Endothelial cell of umbilical vein (primary cell): ENCODE measurements around the gene OR52D1. TPM values are rescaled to one million over a fixed set of nuclear protein-coding genes. Genes with fewer than 3 reads are reported as not detected.

Source experiments
- BruUV-seq: library from RNA; stranded (reverse); fragments of 400-500 nt; replicated peaks from 2 replicates; lab custom pipeline; 2021; lab: Mats Ljungman, UMichigan
- CTCF ChIA-PET: fragments of 300-600, 350-600 bp; sonication (Branson Sonifier 250); formaldehyde crosslinking; loops from one replicate; lab custom pipeline; 2021; ENCODE audit warnings: antibody characterized with exemption, inconsistent platforms; lab: Charles Lee
- POLR2A ChIA-PET: fragments of 300-600, 350-600 bp; sonication (Branson Sonifier 250); formaldehyde crosslinking; loops from one replicate; lab custom pipeline; 2021; ENCODE audit warnings: antibody characterized with exemption, inconsistent platforms; lab: Charles Lee
- DNase-seq: peaks from one replicate; pipeline ENCODE4 v3.0.0-alpha.2; 2011; ENCODE audit warnings: low read depth, low spot score
- FAIRE-seq: peaks from 2 replicates; lab custom pipeline; 2011; peaks lifted over from hg19 to GRCh38; lab: Jason Lieb, UNC
- H2AFZ ChIP-seq: 2 replicates; pipeline ENCODE4 v1.6.0; 2012; ENCODE audit warnings: low read depth, low read length, control low read depth, inconsistent platforms
- H3K27ac ChIP-seq: 2 replicates; pipeline ENCODE4 v1.5.1; 2011; ENCODE audit warnings: low read depth, mild to moderate bottlenecking, control low read depth, low read length, moderate library complexity; ENCODE audit not compliant: insufficient read depth
- H3K27me3 ChIP-seq, 2 experiments: 2 replicates each; pipeline versions ENCODE4 v1.6.0 to v1.6.1; 2011; ENCODE audit warnings: low read length in 2 of 2, mixed read lengths in 1 of 2; ENCODE audit not compliant: control insufficient read depth in 2 of 2, insufficient read depth in 2 of 2
- H3K36me3 ChIP-seq, 2 experiments: 2 replicates in 1 of 2; 3 replicates in 1 of 2; pipeline ENCODE4 v1.5.1; 2011; ENCODE audit warnings: low read length in 2 of 2, mild to moderate bottlenecking in 1 of 2, moderate library complexity in 1 of 2; ENCODE audit not compliant: control insufficient read depth in 2 of 2, insufficient read depth in 2 of 2; ENCODE audit errors: extremely low read depth in 1 of 2
- H3K4me1 ChIP-seq: 3 replicates; pipeline ENCODE4 v1.5.1; 2011; ENCODE audit warnings: mild to moderate bottlenecking, low read length; ENCODE audit not compliant: control insufficient read depth, insufficient read depth; ENCODE audit errors: extremely low read depth
- H3K4me2 ChIP-seq: 2 replicates; pipeline ENCODE4 v1.6.1; 2011; ENCODE audit warnings: low read length, control low read depth, mixed read lengths; ENCODE audit not compliant: insufficient read depth
- H3K4me3 ChIP-seq, 3 experiments: fragments of 200-600 bp in 1 of 3; sonication (generic), shearing (Covaris generic) in 1 of 3; replicated peaks in 1 of 3; 2 replicates each; pipeline ENCODE4 v1.5.1; 2011 to 2016; ENCODE audit warnings: control low read depth in 3 of 3, low read length in 3 of 3, mild to moderate bottlenecking in 2 of 3, inconsistent platforms in 1 of 3, low read depth in 1 of 3, moderate library complexity in 1 of 3; ENCODE audit not compliant: insufficient read depth in 1 of 3
- H3K79me2 ChIP-seq: 2 replicates; pipeline ENCODE4 v1.6.0; 2012; ENCODE audit warnings: low read length, inconsistent platforms; ENCODE audit not compliant: control insufficient read depth, insufficient read depth
- H3K9ac ChIP-seq: replicated peaks from 2 replicates; pipeline ENCODE3; 2011; ENCODE audit warnings: low read length, control low read depth; ENCODE audit not compliant: insufficient read depth; ENCODE audit errors: extremely low read depth
- H3K9me1 ChIP-seq: replicated peaks from 3 replicates; pipeline ENCODE4 v1.6.0; 2011; ENCODE audit warnings: mild to moderate bottlenecking, low read length; ENCODE audit not compliant: control insufficient read depth, insufficient read depth; ENCODE audit errors: extremely low read depth
- H3K9me3 ChIP-seq: replicated peaks from 2 replicates; pipeline ENCODE4 v1.5.1; 2012; ENCODE audit warnings: low read length, inconsistent platforms; ENCODE audit not compliant: control insufficient read depth, insufficient read depth
- H4K20me1 ChIP-seq: replicated peaks from 2 replicates; pipeline ENCODE3; 2011; ENCODE audit warnings: mild to moderate bottlenecking, low read length; ENCODE audit not compliant: control insufficient read depth, insufficient read depth; ENCODE audit errors: extremely low read depth
- CTCF ChIP-seq, 2 donors: IDR thresholded peaks; 1 replicate in 1 of 2; 2 replicates in 1 of 2; pipeline ENCODE4 v1.5.1; 2011; ENCODE audit warnings: low read length in 2 of 2, mild to moderate bottlenecking in 2 of 2, moderate library complexity in 2 of 2, control low read depth in 1 of 2, inconsistent platforms in 1 of 2, low read depth in 1 of 2; ENCODE audit not compliant: insufficient read depth in 1 of 2; ENCODE audit errors: extremely low read depth in 1 of 2
- EZH2 ChIP-seq: IDR thresholded peaks from 2 replicates; pipeline ENCODE4 v1.6.1; 2012; ENCODE audit warnings: borderline replicate concordance, low read depth, mild to moderate bottlenecking, moderate library complexity, low read length, inconsistent platforms; ENCODE audit not compliant: severe bottlenecking
- FOS ChIP-seq: IDR thresholded peaks from 2 replicates; pipeline ENCODE4 v1.6.1; 2011; ENCODE audit warnings: mild to moderate bottlenecking, low read length, moderate library complexity, borderline replicate concordance; ENCODE audit not compliant: insufficient read depth
- JUN ChIP-seq: IDR thresholded peaks from 2 replicates; pipeline ENCODE4 v1.6.1; 2011; ENCODE audit warnings: borderline replicate concordance, low read depth; ENCODE audit not compliant: insufficient read length, insufficient read depth
- MAX ChIP-seq: IDR thresholded peaks from 2 replicates; pipeline ENCODE4 v1.6.1; 2011; ENCODE audit not compliant: insufficient read depth, insufficient read length
- MYC ChIP-seq: IDR thresholded peaks from one replicate; pipeline ENCODE4 v1.6.1; 2011; ENCODE audit warnings: mild to moderate bottlenecking, low read depth, low read length
- POLR2A ChIP-seq: IDR thresholded peaks from 2 replicates; pipeline ENCODE4 v1.6.1; 2012; ENCODE audit warnings: low read depth, mild to moderate bottlenecking, control low read depth, low read length
- POLR2AphosphoS5 ChIP-seq: IDR thresholded peaks from 2 replicates; pipeline ENCODE4 v1.6.1; 2012; ENCODE audit warnings: low read depth, mild to moderate bottlenecking, control low read depth, low read length, moderate library complexity; ENCODE audit not compliant: insufficient read depth
- dilution Hi-C: fragments of 300-500 bp; cut with MboI; formaldehyde crosslinking; loops from one replicate; pipeline ENCODE4 v1.15.0; 2019; ENCODE audit warnings: low sequenced_read_pairs; ENCODE audit not compliant: extremely low pct_ligation_motif_present
- intact Hi-C: fragments of 100-400 bp; cut with micrococcal nuclease; formaldehyde crosslinking; loops from one replicate; pipeline ENCODE4 v1.10.0; 2022
- polyA plus RNA-seq, 4 experiments: library from polyadenylated mRNA; depleted of rRNA in 3 of 4; stranded (reverse) in 3 of 4; unstranded in 1 of 4; fragments of >200 nt; gene quantifications; 2 replicates each; pipeline versions ENCODE4 v1.2.1 to v1.2.3, GENCODE V29; 2011 to 2012; ENCODE audit warnings: missing spikeins in 1 of 4
- total RNA-seq: library from RNA; stranded (reverse); gene quantifications from 2 replicates; pipeline ENCODE4 v1.2.3, GENCODE V29; 2021

OR52D1 gene
- total and polyA plus RNA-seq, 2 donors (not counting 3 experiments of a cell fraction or from before 2014, with no cell fraction given), result not detected

DNA sequence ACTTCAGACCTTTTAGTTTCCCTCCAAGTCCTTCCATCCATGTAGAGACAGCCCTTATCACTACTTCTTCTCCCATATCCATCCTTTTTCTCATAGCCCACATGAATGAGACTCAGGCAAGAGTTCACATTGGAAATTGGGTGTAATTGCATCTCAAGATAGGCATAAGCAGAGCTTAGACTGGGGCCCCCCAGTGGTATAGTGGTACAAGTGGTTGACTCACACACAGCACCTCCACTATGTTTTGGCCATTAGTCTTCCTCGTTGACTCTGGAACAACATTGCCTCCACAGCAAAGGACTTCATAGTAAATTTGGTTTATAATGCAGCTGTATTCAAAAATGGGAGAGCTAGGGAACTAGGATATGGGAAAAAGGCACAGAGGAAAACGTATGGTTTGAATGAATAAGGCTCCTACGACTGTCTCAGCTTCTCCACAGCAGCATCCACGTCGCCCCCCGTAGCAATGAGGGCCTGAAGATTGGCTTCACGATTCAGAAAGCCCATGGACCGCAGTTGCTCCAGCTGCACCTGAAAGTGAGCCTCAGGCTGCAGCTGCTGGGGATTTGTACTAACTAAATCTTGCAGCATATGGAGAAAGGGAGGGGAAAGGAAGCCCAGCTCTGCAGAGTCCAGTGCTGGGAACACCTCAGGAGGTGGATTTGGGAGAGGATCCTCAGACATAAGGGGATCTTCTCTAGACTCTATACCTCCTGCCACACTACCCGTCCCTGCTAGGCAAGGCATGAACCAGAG is 18.9 kb downstream of the OR52D1 start:
- TF ChIP-seq CTCF (IDR thresholded peaks at IDR 0.05; ENCODE audit: extremely low read depth in 1 of 2, insufficient read depth in 1 of 2, low read depth in 1 of 2, low read length in 2 of 2) (no peak), JUN (no peak), EZH2 (no peak), MYC (no peak), FOS (no peak), MAX (no peak), POLR2A (no peak), POLR2AphosphoS5 (no peak)
- no peak overlapping the region for H3K4me3 ChIP-seq
- POLR2A ChIA-PET, result no interaction called here

More for the DNA sequence above, 18.9 kb downstream of the OR52D1 start:
- no peak for FAIRE-seq
- Histone ChIP-seq H3K9me1 (no peaks in the 10 kb centered on the region), H4K20me1 (no peaks in the 10 kb centered on the region), H3K36me3 (no peaks in the 10 kb centered on the region), H3K4me2 (no peak overlapping the region), H3K27ac (no peak overlapping the region), H3K4me1 (no peaks in the 10 kb centered on the region), H3K79me2 (no peaks in the 10 kb centered on the region), H3K27me3 (peaks cover 0 to 2% of the 10 kb centered on the region in 2 experiments), H3K9ac (no peak overlapping the region), H3K9me3 (no peaks in the 10 kb centered on the region), H2AFZ (no peak overlapping the region)
- intact Hi-C loops (no loop called here), dilution Hi-C loops (no loop called here)
- DNase-seq, result no peak
- CTCF ChIA-PET, result interaction anchor here (1.1 to 1.2 kb wide), 2 partner anchors 10 to 16 kb away, joined by 3 read pairs; partner anchors contain the start of gene UBQLNL
- BruUV-seq, result no TSS peak
